Neural progenitor cell (in vitro differentiated cells): ENCODE results near the gene ING5. TPM values are rescaled to one million over a fixed set of nuclear protein-coding genes. Genes with fewer than 3 reads are reported as not detected.

Source experiments
- DNase-seq: peaks from one replicate; pipeline ENCODE4 v3.0.0-alpha.2; 2016; ENCODE audit warnings: low spot score
- H2AFZ ChIP-seq: fragments of 200-600 bp; sonication (generic); replicated peaks from 2 replicates; pipeline ENCODE4 v1.6.1; 2016; ENCODE audit warnings: antibody characterized with exemption
- H3F3A ChIP-seq: fragments of 200-600 bp; sonication (generic); 2 replicates; pipeline ENCODE4 v1.6.1; 2016; ENCODE audit warnings: antibody characterized with exemption, low read depth
- H3K27ac ChIP-seq: fragments of 200-600 bp; sonication (generic); 2 replicates; pipeline ENCODE4 v1.5.1; 2016; ENCODE audit warnings: mild to moderate bottlenecking
- H3K27me3 ChIP-seq: fragments of 200-600 bp; sonication (generic); 2 replicates; pipeline ENCODE4 v1.6.1; 2016; ENCODE audit warnings: mild to moderate bottlenecking, moderate library complexity
- H3K36me3 ChIP-seq: fragments of 200-600 bp; sonication (generic); 2 replicates; pipeline ENCODE4 v1.5.1; 2016
- H3K4me1 ChIP-seq: fragments of 200-600 bp; sonication (generic); 2 replicates; pipeline ENCODE4 v1.6.1; 2016; ENCODE audit warnings: mixed run types
- H3K4me2 ChIP-seq: fragments of 200-600 bp; sonication (generic); 2 replicates; pipeline ENCODE4 v1.6.1; 2016
- H3K4me3 ChIP-seq: fragments of 200-600 bp; sonication (generic); 2 replicates; pipeline ENCODE4 v1.5.1; 2016
- H3K79me2 ChIP-seq: fragments of 200-600 bp; sonication (generic); 2 replicates; pipeline ENCODE4 v1.6.1; 2016; ENCODE audit warnings: low read depth
- H3K9ac ChIP-seq: fragments of 200-600 bp; sonication (generic); 2 replicates; pipeline ENCODE4 v1.6.1; 2016
- H3K9me3 ChIP-seq: fragments of 200-600 bp; sonication (generic); 2 replicates; pipeline ENCODE4 v1.5.1; 2016; ENCODE audit warnings: low read depth
- H4K20me1 ChIP-seq: fragments of 200-600 bp; sonication (generic); 2 replicates; pipeline ENCODE4 v1.6.1; 2016; ENCODE audit warnings: low read depth
- H3K27ac Mint-ChIP-seq: 3 replicates; pipeline ENCODE4 v1.8.0; 2021; ENCODE audit warnings: mixed read lengths
- H3K27me3 Mint-ChIP-seq: 2 replicates; pipeline ENCODE4 v1.8.0; 2022; ENCODE audit warnings: low read depth, mild to moderate bottlenecking, inconsistent platforms, moderate library complexity, mixed read lengths; ENCODE audit not compliant: insufficient read depth
- H3K36me3 Mint-ChIP-seq: 3 replicates; pipeline ENCODE4 v1.8.0; 2021; ENCODE audit warnings: mixed read lengths
- H3K4me1 Mint-ChIP-seq: 3 replicates; pipeline ENCODE4 v1.8.0; 2021; ENCODE audit warnings: mixed read lengths
- H3K4me3 Mint-ChIP-seq: 3 replicates; pipeline ENCODE4 v1.8.0; 2021; ENCODE audit warnings: mild to moderate bottlenecking, moderate library complexity, mixed read lengths
- H3K9me3 Mint-ChIP-seq: 3 replicates; pipeline ENCODE4 v1.8.0; 2020; ENCODE audit warnings: mixed read lengths
- EZH2 ChIP-seq: fragments of 200-600 bp; sonication (generic); IDR thresholded peaks from 2 replicates; pipeline ENCODE4 v1.6.1; 2017; ENCODE audit warnings: antibody characterized with exemption, mild to moderate bottlenecking, moderate library complexity
- EZH2phosphoT487 ChIP-seq: fragments of 200-600 bp; sonication (generic); IDR thresholded peaks from 2 replicates; pipeline ENCODE4 v1.6.1; 2017; ENCODE audit warnings: antibody characterized with exemption
- total RNA-seq: library from RNA; depleted of rRNA; stranded (reverse); fragments of >200 nt; gene quantifications from 2 replicates; pipeline ENCODE4 v1.2.3, GENCODE V29; 2015; ENCODE audit warnings: low replicate concordance
- TF ChIP-seq, protein P1 (sequence below): fragments of 200-600 bp; sonication (generic); IDR thresholded peaks from 2 replicates; pipeline ENCODE4 v1.5.1; 2017; ENCODE audit warnings: antibody characterized with exemption, mild to moderate bottlenecking

Gene ING5
- total RNA-seq, 1 donor from 2014 or later: 38.2 TPM

DNA sequence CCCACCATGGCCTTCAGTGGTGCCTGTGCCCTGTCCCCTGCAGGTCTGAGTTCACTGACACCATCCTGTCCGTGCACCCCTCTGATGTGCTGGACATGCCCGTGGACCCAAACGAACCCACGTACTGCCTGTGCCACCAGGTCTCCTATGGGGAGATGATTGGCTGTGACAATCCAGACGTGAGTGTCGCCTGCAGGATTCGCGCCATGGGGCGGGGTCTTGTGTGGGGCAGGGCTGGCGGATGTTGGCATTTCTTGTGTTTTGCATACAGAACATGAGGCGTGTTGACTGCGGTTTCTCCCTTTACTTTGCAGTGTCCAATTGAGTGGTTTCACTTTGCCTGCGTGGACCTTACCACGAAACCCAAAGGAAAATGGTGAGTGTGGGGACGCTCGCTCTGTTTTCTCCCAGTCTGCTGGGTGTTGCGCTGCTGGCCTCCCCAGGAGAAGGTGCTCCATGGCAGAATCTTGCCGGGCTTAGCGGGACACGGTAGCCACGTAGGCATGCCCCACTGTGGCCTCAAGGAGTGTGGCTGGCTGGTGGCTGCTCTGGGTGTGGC lies 21.1 kb downstream of the ING5 start:
- H3K9ac ChIP-seq: no peak overlapping the region
- no peak overlapping the region for H3K4me2 ChIP-seq
- no peak overlapping the region for H3K27ac ChIP-seq
- H3K4me1 ChIP-seq: no peaks in the 10 kb centered on the region
- no peaks in the 10 kb centered on the region for H4K20me1 ChIP-seq
- no peaks in the 10 kb centered on the region for H3K79me2 ChIP-seq
- H3K9me3 ChIP-seq: peaks cover 5% of the 10 kb centered on the region
- H3K4me3 ChIP-seq: no peak overlapping the region
- TF ChIP-seq EZH2phosphoT487 (no peak), EZH2 (no peak)
- TF ChIP-seq, protein P1, sequence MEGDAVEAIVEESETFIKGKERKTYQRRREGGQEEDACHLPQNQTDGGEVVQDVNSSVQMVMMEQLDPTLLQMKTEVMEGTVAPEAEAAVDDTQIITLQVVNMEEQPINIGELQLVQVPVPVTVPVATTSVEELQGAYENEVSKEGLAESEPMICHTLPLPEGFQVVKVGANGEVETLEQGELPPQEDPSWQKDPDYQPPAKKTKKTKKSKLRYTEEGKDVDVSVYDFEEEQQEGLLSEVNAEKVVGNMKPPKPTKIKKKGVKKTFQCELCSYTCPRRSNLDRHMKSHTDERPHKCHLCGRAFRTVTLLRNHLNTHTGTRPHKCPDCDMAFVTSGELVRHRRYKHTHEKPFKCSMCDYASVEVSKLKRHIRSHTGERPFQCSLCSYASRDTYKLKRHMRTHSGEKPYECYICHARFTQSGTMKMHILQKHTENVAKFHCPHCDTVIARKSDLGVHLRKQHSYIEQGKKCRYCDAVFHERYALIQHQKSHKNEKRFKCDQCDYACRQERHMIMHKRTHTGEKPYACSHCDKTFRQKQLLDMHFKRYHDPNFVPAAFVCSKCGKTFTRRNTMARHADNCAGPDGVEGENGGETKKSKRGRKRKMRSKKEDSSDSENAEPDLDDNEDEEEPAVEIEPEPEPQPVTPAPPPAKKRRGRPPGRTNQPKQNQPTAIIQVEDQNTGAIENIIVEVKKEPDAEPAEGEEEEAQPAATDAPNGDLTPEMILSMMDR: no peak
- no peak overlapping the region for H2AFZ ChIP-seq
- Mint-ChIP-seq H3K27me3 (no peaks in the 10 kb centered on the region), H3K36me3 (peaks cover 51% of the 10 kb centered on the region), H3K27ac (no peak overlapping the region), H3K4me1 (no peaks in the 10 kb centered on the region), H3K4me3 (no peak overlapping the region), H3K9me3 (peaks cover 19% of the 10 kb centered on the region)
- DNase-seq: no peak
- no peaks in the 10 kb centered on the region for H3K27me3 ChIP-seq
- H3K36me3 ChIP-seq: peaks cover 10% of the 10 kb centered on the region
- H3F3A ChIP-seq: no peaks in the 10 kb centered on the region

DNA sequence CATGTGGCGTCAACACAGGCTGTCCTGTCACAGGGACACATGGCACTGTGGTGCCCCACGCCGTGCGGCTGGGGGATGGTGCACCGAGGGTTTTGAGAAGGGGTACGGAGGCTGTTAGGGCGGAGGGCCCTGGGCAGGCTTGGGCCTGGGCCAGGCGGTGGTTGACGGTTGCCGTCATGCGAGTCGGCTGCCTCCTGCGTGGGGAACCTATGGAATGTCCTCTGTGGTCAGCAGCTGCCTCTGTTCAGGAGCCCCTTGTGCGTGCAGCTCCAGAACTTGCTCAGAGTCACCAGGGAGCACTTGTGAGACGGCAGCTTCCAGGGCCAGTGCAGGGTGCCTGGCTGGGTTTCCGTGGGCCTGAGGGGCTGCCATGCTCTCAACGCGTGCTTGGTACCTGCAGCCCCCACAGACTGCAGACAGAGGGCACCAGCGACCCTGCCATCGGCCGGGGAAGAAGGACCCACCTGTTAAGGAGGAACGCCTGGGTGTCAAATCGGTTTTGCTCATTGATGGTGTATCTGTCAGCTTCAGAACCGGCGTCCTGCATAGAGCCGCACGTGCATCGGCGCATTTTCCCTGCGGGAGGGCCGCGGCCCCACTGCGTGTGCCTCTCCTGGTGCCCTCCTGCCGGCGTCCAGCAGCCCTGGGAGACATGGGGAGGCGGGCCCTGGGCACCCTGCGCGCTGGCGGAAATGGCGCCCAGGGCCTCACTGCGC lies 22.6 kb downstream of the ING5 start:
- DNase-seq: no peak
- no peak overlapping the region for H3K27ac ChIP-seq
- H3K4me1 Mint-ChIP-seq: no peaks in the 10 kb centered on the region
- H3K36me3 ChIP-seq: peaks cover 10% of the 10 kb centered on the region
- no peaks in the 10 kb centered on the region for H3K27me3 Mint-ChIP-seq
- no peaks in the 10 kb centered on the region for H3K27me3 ChIP-seq
- no peak overlapping the region for H3K4me3 Mint-ChIP-seq
- TF ChIP-seq EZH2phosphoT487: no peak
- TF ChIP-seq, protein P1: peak; percentile 48
- no peak overlapping the region for H2AFZ ChIP-seq
- H3K9ac ChIP-seq: no peak overlapping the region
- no peaks in the 10 kb centered on the region for H4K20me1 ChIP-seq
- H3K9me3 ChIP-seq: peaks cover 5% of the 10 kb centered on the region
- H3F3A ChIP-seq: no peaks in the 10 kb centered on the region
- H3K4me2 ChIP-seq: no peak overlapping the region
- H3K36me3 Mint-ChIP-seq: peaks cover 49% of the 10 kb centered on the region
- H3K9me3 Mint-ChIP-seq: peaks cover 19% of the 10 kb centered on the region
- H3K4me3 ChIP-seq: no peak overlapping the region
- no peaks in the 10 kb centered on the region for H3K4me1 ChIP-seq
- H3K27ac Mint-ChIP-seq: no peak overlapping the region
- no peaks in the 10 kb centered on the region for H3K79me2 ChIP-seq

DNA sequence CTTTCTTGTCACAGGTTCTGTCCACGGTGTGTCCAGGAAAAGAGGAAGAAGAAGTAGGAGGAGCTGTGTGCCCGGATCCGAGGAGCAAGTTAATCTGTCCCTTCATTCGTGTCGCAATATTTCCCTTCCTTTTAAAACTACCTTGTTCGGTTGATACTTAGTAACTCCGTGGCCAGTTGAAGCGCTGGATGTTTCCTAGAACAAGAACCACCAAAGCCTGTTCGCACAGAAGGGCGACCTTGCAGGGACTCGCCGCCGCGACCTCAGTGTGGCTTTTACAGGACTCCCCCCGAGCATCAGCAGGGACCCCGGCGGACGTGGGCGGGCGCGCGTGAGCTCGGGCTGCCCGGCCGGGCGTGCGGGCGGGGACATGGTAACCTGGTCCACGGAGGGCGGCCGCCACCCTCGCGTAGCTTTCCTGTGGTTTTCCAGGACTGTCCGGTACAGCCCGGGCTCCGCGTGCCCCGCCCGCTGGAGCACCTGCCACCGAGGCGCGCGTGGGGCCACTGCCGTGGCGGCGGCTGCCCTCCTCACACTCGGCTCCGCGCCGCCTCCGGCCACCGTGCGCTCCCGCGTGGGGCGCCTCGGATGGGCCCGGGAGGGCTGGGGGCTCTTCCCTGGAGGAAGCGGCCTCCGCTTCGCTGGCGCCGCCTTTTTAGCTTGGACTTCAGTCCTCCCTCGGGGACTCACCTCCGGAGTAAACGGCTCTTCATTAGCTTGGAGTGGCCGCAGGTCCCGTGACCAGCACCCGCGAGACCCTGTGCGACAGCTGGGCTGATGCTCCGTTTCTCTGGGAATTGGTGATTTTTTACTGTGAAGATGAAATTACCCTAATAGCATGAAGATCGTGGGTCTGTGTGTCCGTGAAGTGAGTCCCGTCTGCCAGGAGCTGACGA lies 23.4 kb downstream of the ING5 start:
- H3K4me1 ChIP-seq: no peaks in the 10 kb centered on the region
- TF ChIP-seq EZH2 (no peak), EZH2phosphoT487 (no peak)
- TF ChIP-seq, protein P1: no peak
- no peak overlapping the region for H2AFZ ChIP-seq
- H3F3A ChIP-seq: no peaks in the 10 kb centered on the region
- no peak overlapping the region for H3K4me2 ChIP-seq
- DNase-seq: no peak
- H3K4me3 ChIP-seq: no peak overlapping the region
- peaks cover 44% of the 10 kb centered on the region for H3K36me3 Mint-ChIP-seq
- H3K27ac ChIP-seq: no peak overlapping the region
- no peaks in the 10 kb centered on the region for H3K4me1 Mint-ChIP-seq
- no peak overlapping the region for H3K27ac Mint-ChIP-seq
- no peaks in the 10 kb centered on the region for H3K79me2 ChIP-seq
- peaks cover 5% of the 10 kb centered on the region for H3K9me3 ChIP-seq
- H3K27me3 ChIP-seq: no peaks in the 10 kb centered on the region
- H3K4me3 Mint-ChIP-seq: no peak overlapping the region
- peaks cover 10% of the 10 kb centered on the region for H3K36me3 ChIP-seq
- no peak overlapping the region for H3K9ac ChIP-seq
- no peaks in the 10 kb centered on the region for H4K20me1 ChIP-seq
- H3K9me3 Mint-ChIP-seq: peaks cover 19% of the 10 kb centered on the region
- no peaks in the 10 kb centered on the region for H3K27me3 Mint-ChIP-seq
